HG03342 (cell line): ENCODE data around the gene DYRK1A.

Experiments used
- ATAC-seq: cut with Tn5 transposase; IDR thresholded peaks from one replicate; pipeline ENCODE4 v1.9.1; 2021; ENCODE audit warnings: mild to moderate bottlenecking, moderate library complexity; ENCODE audit not compliant: unreplicated experiment

DYRK1A gene

DNA sequence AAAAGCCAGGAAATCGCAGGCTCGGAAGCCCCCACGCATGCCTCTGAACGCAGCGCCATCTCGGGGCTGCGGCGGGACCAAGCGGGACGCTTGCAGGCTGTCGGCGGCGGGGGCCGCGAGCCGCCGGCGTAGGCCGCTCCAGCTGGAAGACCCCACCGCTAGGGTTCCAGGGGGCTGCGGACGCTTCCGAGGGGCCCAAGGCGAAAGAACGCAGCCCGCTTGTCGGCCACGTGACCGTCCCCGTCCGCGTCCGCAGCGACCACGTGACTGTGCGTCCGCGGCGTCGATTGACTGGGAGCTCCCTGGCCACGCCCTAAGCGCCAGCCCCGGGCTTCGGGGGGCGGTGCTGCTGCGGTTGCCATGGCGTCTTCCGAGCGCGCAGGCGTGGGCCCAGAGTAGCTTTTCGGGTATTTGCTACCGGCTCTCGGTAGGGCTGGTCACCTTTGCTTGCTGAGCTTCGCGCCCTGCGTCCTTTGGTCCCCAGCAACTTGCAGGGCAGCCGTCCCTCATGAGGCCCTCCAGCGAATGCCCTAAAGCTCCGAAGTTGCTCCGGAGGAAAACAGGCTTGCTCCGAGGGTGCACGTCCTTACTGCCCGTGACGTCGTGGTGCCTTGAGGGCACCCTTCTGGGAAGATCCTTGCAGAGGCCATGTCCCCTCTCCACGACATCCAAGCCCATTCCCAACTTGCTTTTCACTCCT, 197.2 kb downstream of the DYRK1A start:
- ATAC-seq = peak; percentile 88

DNA sequence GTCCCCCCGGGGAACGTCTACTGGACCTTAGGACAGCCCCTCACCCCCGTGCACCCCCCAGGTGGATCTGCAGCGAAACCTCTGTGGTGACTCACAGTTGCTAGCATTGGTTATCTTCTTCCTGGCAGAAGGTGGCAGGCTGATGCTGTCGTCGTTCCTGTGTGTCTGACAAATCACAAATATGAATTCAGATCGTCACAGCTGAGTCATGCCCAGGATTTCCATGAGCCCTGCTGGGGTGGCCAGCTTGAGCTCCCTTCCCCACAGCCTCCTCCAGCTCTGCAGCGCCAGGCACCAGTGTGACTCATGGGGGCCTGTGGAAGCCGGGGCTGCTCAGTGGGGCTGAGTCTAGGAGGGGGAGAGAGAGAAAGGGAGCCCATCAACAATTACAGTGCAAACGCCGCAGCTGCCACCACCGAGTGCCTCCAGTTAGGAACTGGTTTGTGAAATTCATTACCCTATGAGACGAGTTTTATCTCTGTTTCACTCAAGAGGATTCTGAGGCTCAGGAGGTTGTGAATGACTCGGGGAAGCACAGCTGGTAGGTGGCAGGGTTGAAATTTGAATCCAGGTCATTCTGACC, 197.9 kb downstream of the DYRK1A start:
- peak; percentile 37 for ATAC-seq

- ATAC-seq = no peak
Measured at GRCh38 chr21:37564924-37565529, 198.5 kb downstream of the DYRK1A start.

- no peak for ATAC-seq
Measured at GRCh38 chr21:37565530-37566223, 199.1 kb downstream of the DYRK1A start.

GRCh38 chr21:37566790-37567615, 200.4 kb downstream of the DYRK1A start:
- no peak for ATAC-seq

DNA sequence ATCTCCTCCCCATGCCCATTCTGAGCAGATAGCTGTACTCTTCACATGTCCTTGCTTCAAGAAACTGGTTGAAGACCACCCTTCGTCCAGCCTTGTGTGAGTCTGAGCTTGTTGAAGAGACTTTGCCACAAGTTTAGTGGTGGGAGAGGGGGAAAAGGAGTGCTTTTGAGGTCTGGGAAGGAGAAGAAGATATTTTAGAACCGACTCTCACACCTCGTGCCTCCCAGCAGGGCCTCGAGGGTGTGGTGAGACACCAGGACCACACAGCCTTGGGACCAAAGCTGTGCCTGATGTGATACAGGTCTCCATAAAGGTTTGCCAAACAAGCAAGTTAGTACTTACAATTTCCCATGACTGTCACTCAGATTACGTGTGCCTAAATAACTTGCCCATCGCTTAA, 201.8 kb downstream of the DYRK1A start:
- ATAC-seq = no peak

DNA sequence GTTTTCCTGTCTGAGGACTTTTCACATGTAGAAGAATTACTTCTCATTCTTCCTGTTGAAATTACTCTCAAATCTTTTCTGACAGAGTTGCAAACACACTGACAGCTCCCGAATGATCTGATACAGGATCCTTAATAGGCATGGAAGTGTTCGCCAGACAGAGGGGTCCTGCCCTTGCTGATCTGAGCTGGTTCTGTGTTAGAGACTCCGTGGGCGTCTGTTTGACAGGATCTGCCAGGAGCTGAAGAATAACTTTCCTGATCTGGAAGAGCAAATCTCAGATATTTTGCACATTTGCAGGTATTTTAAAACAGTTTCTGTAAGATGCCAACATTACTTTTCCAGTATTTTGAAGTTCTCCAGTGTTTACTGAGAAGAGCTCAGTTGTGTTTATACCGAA, 202.3 kb downstream of the DYRK1A start:
- no peak for ATAC-seq

DNA sequence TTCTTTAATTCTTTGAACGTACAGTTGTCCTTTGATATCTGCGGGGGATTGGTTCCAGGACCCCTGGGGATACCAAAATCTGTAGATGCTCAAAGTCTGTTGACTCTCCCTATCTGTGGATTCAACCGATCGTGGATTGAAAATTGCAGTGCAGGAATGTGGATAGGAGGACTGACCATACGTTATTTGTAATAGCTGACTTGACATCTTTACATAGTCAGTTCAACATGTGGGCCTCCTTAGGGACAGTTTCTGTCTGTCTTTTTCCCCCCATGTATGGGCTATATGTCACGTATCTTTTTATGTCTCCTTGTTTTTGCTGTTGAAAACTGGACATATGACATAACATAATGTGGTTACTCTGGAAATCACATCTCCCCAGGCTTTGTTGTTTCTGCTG, 204.9 kb downstream of the DYRK1A start:
- ATAC-seq = no peak

DNA sequence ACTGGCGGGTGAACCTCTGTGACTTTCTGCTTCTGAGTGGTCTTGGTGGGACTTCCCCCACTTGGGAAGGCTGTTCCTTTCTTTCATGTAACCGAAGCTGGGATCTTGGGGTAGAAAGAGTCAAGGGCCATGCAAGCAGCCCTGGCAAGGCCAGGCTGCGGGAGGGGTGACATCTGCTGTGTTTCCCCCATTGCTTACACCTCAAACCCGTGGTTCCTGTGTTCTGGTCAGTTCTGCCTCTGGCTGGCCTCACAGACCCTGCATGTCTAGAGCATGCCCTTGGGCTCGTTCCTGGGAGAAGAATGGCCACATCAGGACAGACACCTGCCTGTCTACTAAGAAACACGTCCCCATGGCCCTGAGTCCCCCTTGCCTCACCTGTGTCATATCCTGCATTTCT, 207.7 kb downstream of the DYRK1A start:
- no peak for ATAC-seq

DNA sequence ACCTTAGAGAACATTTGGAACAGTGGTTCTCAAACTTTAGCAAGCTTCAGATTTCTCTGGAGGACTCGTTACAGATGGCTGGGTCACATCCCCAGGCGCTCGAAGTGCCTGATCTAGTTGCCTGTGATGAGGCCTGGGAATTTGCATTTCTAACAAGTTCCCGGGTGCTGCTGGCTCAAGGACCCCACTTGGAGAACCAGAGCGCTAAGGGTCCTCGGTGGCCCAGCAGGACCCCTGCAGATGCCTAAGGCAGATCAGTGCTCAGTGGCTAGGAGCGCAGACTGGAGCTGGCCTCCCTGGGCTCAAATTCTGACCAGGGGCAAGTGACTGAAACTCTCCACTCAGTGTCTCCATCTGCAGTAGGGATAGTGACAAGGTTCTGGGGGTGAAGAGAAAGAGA, 208.2 kb downstream of the DYRK1A start:
- no peak for ATAC-seq

- no peak for ATAC-seq
Measured at GRCh38 chr21:37575580-37575979, 209.0 kb downstream of the DYRK1A start.
